Thyroid gland (tissue), 4 donors: ENCODE data around the gene RAPGEF4. TPM values are rescaled to one million over a fixed set of nuclear protein-coding genes. Genes with fewer than 3 reads are reported as not detected.

Experiments used
- DNase-seq, 2 donors: peaks; one replicate each; pipeline ENCODE4 v3.0.0-alpha.2; 2019
- H3K27ac ChIP-seq, 3 donors: fragments of 200-600 bp; sonication (generic); 1 replicate in 2 of 3; 2 replicates in 1 of 3; pipeline ENCODE4 v1.5.1; 2016 to 2019; ENCODE audit warnings: mild to moderate bottlenecking in 1 of 3, moderate library complexity in 1 of 3
- H3K27me3 ChIP-seq: fragments of 200-600 bp; sonication (generic); one replicate; pipeline ENCODE4 v1.5.1; 2019
- H3K36me3 ChIP-seq, 2 donors: fragments of 200-600 bp; sonication (generic); one replicate each; pipeline ENCODE4 v1.5.1; 2016 to 2019
- H3K4me1 ChIP-seq, 2 donors: fragments of 200-600 bp; sonication (generic); one replicate each; pipeline ENCODE4 v1.5.1; 2017 to 2019
- H3K4me3 ChIP-seq, 3 donors: fragments of 200-600 bp; sonication (generic); replicated peaks in 1 of 3; 1 replicate in 2 of 3; 2 replicates in 1 of 3; pipeline ENCODE4 v1.5.1; 2016; ENCODE audit warnings: mild to moderate bottlenecking in 1 of 3
- H3K9me3 ChIP-seq: fragments of 200-600 bp; sonication (generic); one replicate; pipeline ENCODE4 v1.5.1; 2017
- POLR2A ChIP-seq, 2 donors: fragments of 450-650 bp; IDR thresholded peaks; one replicate each; pipeline ENCODE4 v1.6.1; 2017; ENCODE audit warnings: antibody characterized with exemption in 2 of 2, mild to moderate bottlenecking in 2 of 2, moderate library complexity in 1 of 2
- WGBS, 2 donors: methylation state at CpG; one replicate each; pipeline ENCODE4 v1.1.5; 2017; 5-methylcytosine and 5-hydroxymethylcytosine counted together
- intact Hi-C: fragments of 100-400 bp; cut with DNase I; formaldehyde crosslinking; loops from one replicate; pipeline ENCODE4 v1.15.1; 2023
- total RNA-seq, 4 donors: library from RNA; depleted of rRNA; stranded (reverse); fragments of >200 nt; gene quantifications; one replicate each; pipeline ENCODE4 v1.2.3, GENCODE V29; 2016
- TF ChIP-seq, protein P1 (sequence below), 6 experiments: fragments of 200-600 bp in 3 of 6; fragments of 450-650 bp in 3 of 6; sonication (generic) in 3 of 6; IDR thresholded peaks; one replicate each; pipeline ENCODE4 v1.5.1; 2016 to 2019; ENCODE audit warnings: antibody characterized with exemption in 6 of 6, mild to moderate bottlenecking in 2 of 6, inconsistent platforms in 1 of 6, moderate library complexity in 1 of 6

The RAPGEF4 gene
- total RNA-seq, 4 donors from 2014 or later: 7.9 to 19.6 (median 12.1) TPM

DNA sequence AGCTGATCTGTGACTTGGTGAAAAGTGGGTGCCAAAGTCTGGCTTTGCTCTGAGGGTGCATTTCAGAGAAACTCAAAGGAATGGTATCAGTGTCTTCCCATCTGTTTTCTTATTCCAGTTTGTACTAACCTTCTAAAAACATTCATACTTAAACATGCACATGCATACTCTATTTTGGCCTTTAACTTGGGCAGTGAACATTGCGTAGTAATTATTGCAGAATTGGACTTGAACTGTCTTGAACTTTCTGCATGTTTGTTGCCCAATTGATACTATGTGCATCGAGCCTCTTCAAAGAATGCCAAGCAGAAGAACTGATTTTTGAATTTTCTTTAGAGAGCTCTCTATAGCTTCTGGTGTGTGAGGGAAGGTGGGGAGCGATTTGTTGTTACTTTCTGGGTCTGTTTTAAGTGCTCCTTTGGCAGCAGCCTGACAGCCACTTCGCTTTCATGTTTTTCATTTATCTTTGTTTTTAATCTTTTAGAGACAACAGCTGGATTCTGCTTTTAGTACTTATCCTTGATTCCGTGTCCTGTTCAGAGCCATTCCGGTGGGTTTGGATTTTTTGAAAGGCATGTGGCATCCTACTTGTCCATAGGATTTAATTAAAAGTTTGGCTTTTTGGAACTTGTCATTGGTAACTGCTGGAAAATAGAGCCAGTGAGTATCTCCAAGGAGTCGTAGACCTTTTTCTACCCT, 159.2 kb downstream of the RAPGEF4 start:
- H3K36me3 ChIP-seq: no peaks in the 10 kb centered on the region
- 48 to 54% methylated on average over 7 of the region's 7 CpGs for WGBS, 2 donors
- H3K9me3 ChIP-seq: no peaks in the 10 kb centered on the region
- H3K4me1 ChIP-seq: no peaks in the 10 kb centered on the region
- TF ChIP-seq, protein P1, sequence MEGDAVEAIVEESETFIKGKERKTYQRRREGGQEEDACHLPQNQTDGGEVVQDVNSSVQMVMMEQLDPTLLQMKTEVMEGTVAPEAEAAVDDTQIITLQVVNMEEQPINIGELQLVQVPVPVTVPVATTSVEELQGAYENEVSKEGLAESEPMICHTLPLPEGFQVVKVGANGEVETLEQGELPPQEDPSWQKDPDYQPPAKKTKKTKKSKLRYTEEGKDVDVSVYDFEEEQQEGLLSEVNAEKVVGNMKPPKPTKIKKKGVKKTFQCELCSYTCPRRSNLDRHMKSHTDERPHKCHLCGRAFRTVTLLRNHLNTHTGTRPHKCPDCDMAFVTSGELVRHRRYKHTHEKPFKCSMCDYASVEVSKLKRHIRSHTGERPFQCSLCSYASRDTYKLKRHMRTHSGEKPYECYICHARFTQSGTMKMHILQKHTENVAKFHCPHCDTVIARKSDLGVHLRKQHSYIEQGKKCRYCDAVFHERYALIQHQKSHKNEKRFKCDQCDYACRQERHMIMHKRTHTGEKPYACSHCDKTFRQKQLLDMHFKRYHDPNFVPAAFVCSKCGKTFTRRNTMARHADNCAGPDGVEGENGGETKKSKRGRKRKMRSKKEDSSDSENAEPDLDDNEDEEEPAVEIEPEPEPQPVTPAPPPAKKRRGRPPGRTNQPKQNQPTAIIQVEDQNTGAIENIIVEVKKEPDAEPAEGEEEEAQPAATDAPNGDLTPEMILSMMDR (IDR thresholded peaks at IDR 0.05): no peak
- no peak for TF ChIP-seq POLR2A (IDR thresholded peaks at IDR 0.05)
- H3K27me3 ChIP-seq: no peaks in the 10 kb centered on the region
- intact Hi-C loops: no loop called here
- H3K27ac ChIP-seq: no peak overlapping the region
- DNase-seq: no peak
- H3K4me3 ChIP-seq: no peak overlapping the region

DNA sequence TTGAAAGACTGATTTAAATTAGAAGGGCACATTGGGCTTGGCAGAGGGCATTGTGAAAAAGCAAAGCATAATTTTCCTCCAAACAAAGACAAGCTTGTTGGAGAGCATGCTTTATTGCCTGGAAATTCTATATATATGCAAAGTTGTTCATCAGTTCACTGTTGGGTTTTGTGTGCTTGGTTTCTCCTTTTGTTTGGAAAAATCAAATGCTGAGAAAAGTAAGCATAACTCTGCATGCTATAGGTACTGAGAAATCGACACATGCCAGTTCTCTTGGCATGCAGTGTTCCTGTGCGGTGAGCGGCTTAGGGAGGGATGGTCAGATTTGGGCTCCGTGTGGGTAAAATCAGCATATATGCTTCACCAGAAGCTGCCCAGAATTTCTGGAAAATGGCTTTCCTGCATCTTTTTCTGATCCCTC, 161.0 kb downstream of the RAPGEF4 start:
- 94% methylated on average over 4 of the region's 4 CpGs for WGBS, 2 donors
- no peak for TF ChIP-seq POLR2A (IDR thresholded peaks at IDR 0.05)
- TF ChIP-seq, protein P1 (IDR thresholded peaks at IDR 0.05): no peak
- intact Hi-C loops: no loop called here
- Histone ChIP-seq H3K4me3 (no peak overlapping the region), H3K4me1 (no peaks in the 10 kb centered on the region), H3K36me3 (no peaks in the 10 kb centered on the region), H3K27ac (no peak overlapping the region), H3K9me3 (no peaks in the 10 kb centered on the region), H3K27me3 (no peaks in the 10 kb centered on the region)
- no peak for DNase-seq

DNA sequence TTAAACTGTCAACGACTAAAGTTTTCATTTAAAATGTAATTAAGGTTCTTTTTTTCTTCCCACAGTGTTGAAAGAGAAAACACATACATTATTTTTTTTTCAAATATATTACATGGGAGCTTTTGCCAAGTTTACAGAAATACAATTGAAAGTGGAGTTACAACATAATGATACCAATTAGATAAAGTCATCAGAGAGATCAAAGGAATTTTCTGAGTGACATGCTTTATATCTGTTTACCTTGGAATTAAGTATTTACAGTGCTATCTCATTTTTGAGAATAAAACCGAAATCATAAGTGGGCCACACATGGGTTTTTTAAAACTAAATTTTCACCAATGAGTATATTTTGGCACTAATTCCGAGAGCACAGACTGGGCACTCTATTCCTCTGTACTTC, 165.2 kb downstream of the RAPGEF4 start:
- TF ChIP-seq, protein P1 (IDR thresholded peaks at IDR 0.05): no peak
- no peak for TF ChIP-seq POLR2A (IDR thresholded peaks at IDR 0.05)
- Histone ChIP-seq H3K9me3 (no peaks in the 10 kb centered on the region), H3K27ac (no peak overlapping the region), H3K36me3 (no peaks in the 10 kb centered on the region), H3K4me3 (no peak overlapping the region), H3K27me3 (no peaks in the 10 kb centered on the region), H3K4me1 (no peaks in the 10 kb centered on the region)
- intact Hi-C loops: no loop called here
- WGBS, 2 donors: 81% methylated on average over 3 of the region's 3 CpGs
- no peak for DNase-seq

DNA sequence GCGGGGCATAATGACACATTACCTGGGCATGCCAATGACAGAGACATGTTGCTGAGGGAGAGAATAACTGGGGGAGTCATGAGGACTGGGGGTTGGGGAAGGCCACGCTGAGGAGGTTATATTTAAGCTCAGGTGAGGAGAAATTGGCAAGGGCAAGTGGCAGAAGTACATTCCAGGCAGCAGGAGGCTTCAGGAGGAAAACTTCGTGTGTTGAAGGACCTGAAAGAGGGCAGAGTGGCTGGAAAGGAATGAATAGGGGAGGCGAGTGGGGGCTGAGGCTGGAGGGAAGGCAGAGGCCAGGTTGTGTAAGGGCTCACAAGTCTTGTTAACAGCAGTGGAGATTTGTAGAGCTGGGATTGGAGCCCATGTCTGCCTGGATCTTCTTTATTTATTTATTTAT, 166.3 kb downstream of the RAPGEF4 start:
- no peak for DNase-seq
- Histone ChIP-seq H3K36me3 (no peaks in the 10 kb centered on the region), H3K27ac (no peak overlapping the region), H3K4me1 (no peaks in the 10 kb centered on the region), H3K27me3 (no peaks in the 10 kb centered on the region), H3K9me3 (no peaks in the 10 kb centered on the region), H3K4me3 (no peak overlapping the region)
- intact Hi-C loops: no loop called here
- WGBS, 2 donors: 64 to 67% methylated on average over 4 of the region's 4 CpGs
- no peak for TF ChIP-seq POLR2A (IDR thresholded peaks at IDR 0.05)
- TF ChIP-seq, protein P1 (IDR thresholded peaks at IDR 0.05): no peak

DNA sequence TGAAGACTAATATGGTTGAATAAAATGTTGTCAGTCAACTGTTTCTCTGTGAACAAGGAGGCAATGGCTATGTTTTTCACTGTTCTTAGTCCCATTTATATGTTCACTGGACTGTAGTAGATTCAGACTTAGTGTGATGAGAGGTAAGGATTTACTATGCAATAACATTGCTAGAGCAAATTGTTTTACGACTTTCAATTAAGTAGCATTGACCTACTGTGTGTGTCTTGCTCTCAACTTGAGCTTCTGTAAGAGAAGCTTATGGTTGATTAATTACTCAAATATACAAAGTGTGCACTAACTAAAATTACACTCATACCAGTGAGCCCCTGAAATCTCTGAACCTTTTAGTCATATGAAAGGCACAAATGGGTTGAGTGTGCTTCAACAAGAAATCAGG, 168.6 kb downstream of the RAPGEF4 start:
- H3K4me3 ChIP-seq: no peak overlapping the region
- TF ChIP-seq POLR2A (IDR thresholded peaks at IDR 0.05): no peak
- TF ChIP-seq, protein P1 (IDR thresholded peaks at IDR 0.05): no peak
- intact Hi-C loops: no loop called here

More for the DNA sequence above, 168.6 kb downstream of the RAPGEF4 start:
- no peaks in the 10 kb centered on the region for H3K36me3 ChIP-seq
- H3K27ac ChIP-seq: no peak overlapping the region
- no peaks in the 10 kb centered on the region for H3K27me3 ChIP-seq
- no peaks in the 10 kb centered on the region for H3K9me3 ChIP-seq
- no peaks in the 10 kb centered on the region for H3K4me1 ChIP-seq
- DNase-seq: no peak
- WGBS, 2 donors: 70 to 72% methylated on average over 1 of the region's 1 CpG
